OCI-LY7 (cell line): Measurements from ENCODE around the gene GABARAP. TPM values are rescaled to one million over a fixed set of nuclear protein-coding genes. Genes with fewer than 3 reads are reported as not detected.
A peak's percentile ranks its signal among the peaks of the same experiment; 100 is the strongest.

Source experiments
- BruUV-seq: library from RNA; stranded (reverse); fragments of 400-500 nt; replicated peaks from 2 replicates; lab custom pipeline; 2021; lab: Mats Ljungman, UMichigan
- CTCF ChIA-PET: fragments of 300-600 bp; sonication (Branson Sonifier 250); formaldehyde crosslinking; loops from one replicate; lab custom pipeline; 2022; ENCODE audit warnings: antibody characterized with exemption; ENCODE audit not compliant: unreplicated experiment; lab: Charles Lee
- POLR2A ChIA-PET: fragments of 300-600 bp; sonication (Branson Sonifier 250); formaldehyde crosslinking; loops from one replicate; lab custom pipeline; 2022; ENCODE audit warnings: antibody characterized with exemption; lab: Charles Lee
- DNase-seq: peaks from one replicate; pipeline ENCODE4 v3.0.0-alpha.2; 2015; ENCODE audit warnings: low spot score
- H2AFZ ChIP-seq: fragments of 200-600 bp; sonication (generic), shearing (Covaris generic); 2 replicates; pipeline ENCODE4 v1.6.1; 2014; ENCODE audit warnings: mild to moderate bottlenecking, antibody characterized with exemption, low read length, moderate library complexity
- H3K27ac ChIP-seq: fragments of 200-600 bp; sonication (generic); 2 replicates; pipeline ENCODE4 v1.5.1; 2014; ENCODE audit warnings: mixed run types, low read depth, mild to moderate bottlenecking, moderate library complexity, low read length, inconsistent platforms; ENCODE audit not compliant: poor library complexity, severe bottlenecking
- H3K36me3 ChIP-seq: fragments of 200-600 bp; sonication (generic); 2 replicates; pipeline ENCODE4 v1.6.1; 2014; ENCODE audit warnings: mild to moderate bottlenecking, antibody characterized with exemption, low read length, moderate library complexity, mixed read lengths; ENCODE audit not compliant: insufficient read depth
- H3K4me1 ChIP-seq: fragments of 200-600 bp; sonication (generic); 2 replicates; pipeline ENCODE4 v1.5.1; 2014; ENCODE audit warnings: mild to moderate bottlenecking, low read length; ENCODE audit not compliant: insufficient read depth, poor library complexity, severe bottlenecking
- H3K4me2 ChIP-seq: fragments of 200-600 bp; sonication (generic); 2 replicates; pipeline ENCODE4 v1.6.1; 2014; ENCODE audit warnings: mild to moderate bottlenecking, low read length
- H3K4me3 ChIP-seq: fragments of 200-600 bp; sonication (generic); 2 replicates; pipeline ENCODE4 v1.5.1; 2014; ENCODE audit warnings: mild to moderate bottlenecking, low read depth, low read length; ENCODE audit not compliant: poor library complexity, severe bottlenecking
- H3K79me2 ChIP-seq: fragments of 200-600 bp; sonication (generic); 2 replicates; pipeline ENCODE4 v1.6.1; 2016; ENCODE audit warnings: low read depth, mild to moderate bottlenecking, low read length, moderate library complexity, mixed read lengths; ENCODE audit not compliant: insufficient read depth
- H3K9me2 ChIP-seq: fragments of 200-600 bp; sonication (generic); 2 replicates; pipeline ENCODE4 v1.6.1; 2016; ENCODE audit warnings: mild to moderate bottlenecking, low read length, mixed read lengths; ENCODE audit not compliant: insufficient read depth
- H3K9me3 ChIP-seq: fragments of 200-600 bp; sonication (generic); 2 replicates; pipeline ENCODE4 v1.6.1; 2014; ENCODE audit warnings: mild to moderate bottlenecking, mixed run types, low read length, mixed read lengths
- H4K20me1 ChIP-seq: fragments of 200-600 bp; sonication (generic); 2 replicates; pipeline ENCODE4 v1.6.1; 2014; ENCODE audit warnings: mild to moderate bottlenecking, antibody characterized with exemption, low read length, moderate library complexity, mixed read lengths; ENCODE audit not compliant: insufficient read depth
- CTCF ChIP-seq: fragments of 200-600 bp; sonication (generic); conservative IDR thresholded peaks from 2 replicates; pipeline ENCODE4 v1.5.1; 2014; ENCODE audit warnings: mild to moderate bottlenecking, antibody characterized with exemption, low read length, moderate library complexity, mixed read lengths
- EZH2phosphoT487 ChIP-seq: fragments of 200-600 bp; sonication (generic); IDR thresholded peaks from 2 replicates; pipeline ENCODE4 v1.6.1; 2018; ENCODE audit warnings: low read depth, borderline replicate concordance, mild to moderate bottlenecking, mixed run types, antibody characterized with exemption, low read length, moderate library complexity, mixed read lengths
- intact Hi-C: fragments of 100-400 bp; cut with micrococcal nuclease; formaldehyde crosslinking; loops from one replicate; pipeline ENCODE4 v1.10.0; 2022; ENCODE audit not compliant: unreplicated experiment
- total RNA-seq, 2 experiments: library from RNA; depleted of rRNA in 1 of 2; stranded (reverse); fragments of >200 nt in 1 of 2; shearing (Covaris generic) in 1 of 2; gene quantifications; 2 replicates each; pipeline ENCODE4 v1.2.3, GENCODE V29; 2014 to 2022

The GABARAP gene
- total RNA-seq, 2 experiments from 2014 or later, result 128 to 199 TPM

DNA sequence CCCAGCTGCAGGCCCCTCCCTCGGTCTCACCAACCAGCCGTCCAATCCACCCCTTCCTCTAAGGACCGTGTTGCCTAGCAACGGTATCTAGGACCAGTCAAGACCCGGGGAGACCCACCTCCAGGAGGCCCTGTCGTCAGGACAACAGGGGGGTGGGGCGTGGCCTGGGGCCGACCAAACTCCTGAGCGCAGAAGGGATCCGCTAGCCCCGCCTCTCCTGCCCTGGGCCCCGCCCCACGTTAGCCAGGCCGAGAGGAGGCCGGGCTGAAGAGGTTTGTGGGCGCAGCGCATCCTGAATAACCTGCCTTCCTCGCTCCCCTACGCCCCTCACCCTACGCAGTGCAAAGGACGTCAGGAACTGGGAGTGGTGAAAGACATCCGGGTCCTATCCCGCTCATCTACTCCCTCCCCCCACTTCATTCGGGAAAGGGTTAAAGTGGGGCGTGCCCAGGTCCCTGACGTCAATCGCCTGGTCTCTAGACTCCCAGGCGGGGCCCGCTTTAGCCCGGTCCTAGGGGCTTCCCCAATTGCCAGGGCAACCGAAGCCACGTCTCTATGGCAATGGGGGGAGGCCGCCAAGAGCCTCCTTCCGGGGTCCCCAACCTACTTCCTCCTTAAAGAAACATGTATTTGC lies 37.3 kb downstream of the GABARAP start:
- H3K4me3 ChIP-seq, result peak overlapping the region; percentile 65
- H3K79me2 ChIP-seq, result no peaks in the 10 kb centered on the region
- H3K4me1 ChIP-seq, result peaks cover 23% of the 10 kb centered on the region
- no peaks in the 10 kb centered on the region for H3K9me3 ChIP-seq
- H3K9me2 ChIP-seq, result no peaks in the 10 kb centered on the region
- no peak for TF ChIP-seq EZH2phosphoT487
- no peak for TF ChIP-seq CTCF
- CTCF ChIA-PET, result no interaction called here
- DNase-seq, result peak; percentile 95
- peak overlapping the region; percentile 73 for H3K4me2 ChIP-seq
- intact Hi-C loops, result no loop called here
- peak overlapping the region; percentile 20; the same call in 1 of the 2 replicates for H2AFZ ChIP-seq
- H4K20me1 ChIP-seq, result no peaks in the 10 kb centered on the region
- peak overlapping the region; percentile 57 for H3K27ac ChIP-seq
- BruUV-seq, result no TSS peak
- POLR2A ChIA-PET, result no interaction called here
- H3K36me3 ChIP-seq, result peaks cover 29% of the 10 kb centered on the region; the same call in 1 of the 2 replicates

- Histone ChIP-seq H4K20me1 (no peaks in the 10 kb centered on the region), H3K27ac (peak overlapping the region; percentile 57), H3K36me3 (peaks cover 30% of the 10 kb centered on the region; the same call in 1 of the 2 replicates), H3K9me2 (no peaks in the 10 kb centered on the region), H2AFZ (peak overlapping the region; percentile 20; the same call in 1 of the 2 replicates), H3K4me2 (peak overlapping the region; percentile 73), H3K9me3 (no peaks in the 10 kb centered on the region), H3K4me1 (peaks cover 23% of the 10 kb centered on the region), H3K79me2 (no peaks in the 10 kb centered on the region), H3K4me3 (peak overlapping the region; percentile 65)
- BruUV-seq, result no TSS peak
- ChIA-PET CTCF (no interaction called here), POLR2A (no interaction called here)
- TF ChIP-seq EZH2phosphoT487, result no peak
- no peak for TF ChIP-seq CTCF
- intact Hi-C loops, result no loop called here
- no peak for DNase-seq
These were observed 37.9 kb downstream of the GABARAP start for GRCh38 chr17:7204336-7204735.

DNA sequence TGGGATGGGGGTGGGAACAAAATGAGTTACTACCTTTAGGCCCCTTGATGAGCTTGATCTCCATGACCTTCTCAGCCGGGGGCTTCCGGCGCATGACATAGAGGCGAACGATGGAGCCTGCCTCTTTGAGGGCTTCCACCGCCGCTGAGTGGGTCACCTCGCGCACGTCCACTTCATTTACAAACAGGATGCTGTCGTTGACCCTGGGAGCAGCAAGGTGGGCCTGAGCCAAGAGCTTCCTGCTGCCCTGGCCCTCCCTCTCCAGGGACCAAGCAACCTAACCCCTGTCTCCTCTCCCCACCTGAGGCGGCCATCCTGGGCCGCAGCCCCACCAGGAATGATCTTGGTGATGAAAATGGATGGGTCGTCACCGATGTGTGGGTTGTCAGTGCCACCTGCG lies 38.9 kb downstream of the GABARAP start:
- CTCF ChIA-PET, result no interaction called here
- no peak overlapping the region for H3K4me3 ChIP-seq
- no peak overlapping the region for H3K27ac ChIP-seq
- H3K4me1 ChIP-seq, result peaks cover 23% of the 10 kb centered on the region
- H3K9me2 ChIP-seq, result no peaks in the 10 kb centered on the region
- H3K36me3 ChIP-seq, result peaks cover 30% of the 10 kb centered on the region; the same call in 1 of the 2 replicates
- no peaks in the 10 kb centered on the region for H4K20me1 ChIP-seq
- H3K9me3 ChIP-seq, result no peaks in the 10 kb centered on the region
- no TSS peak for BruUV-seq
- no peak overlapping the region for H3K4me2 ChIP-seq
- H2AFZ ChIP-seq, result no peak overlapping the region
- TF ChIP-seq CTCF (no peak), EZH2phosphoT487 (no peak)
- no peaks in the 10 kb centered on the region for H3K79me2 ChIP-seq
- POLR2A ChIA-PET, result no interaction called here
- intact Hi-C loops, result no loop called here
- no peak for DNase-seq
